Endothelial cell of umbilical vein (primary cell): ENCODE data around the gene ELMOD2. TPM values are rescaled to one million over a fixed set of nuclear protein-coding genes. Genes with fewer than 3 reads are reported as not detected.

Source experiments
- BruUV-seq: library from RNA; stranded (reverse); fragments of 400-500 nt; replicated peaks from 2 replicates; lab custom pipeline; 2021; lab: Mats Ljungman, UMichigan
- CTCF ChIA-PET: fragments of 300-600, 350-600 bp; sonication (Branson Sonifier 250); formaldehyde crosslinking; loops from one replicate; lab custom pipeline; 2021; ENCODE audit warnings: antibody characterized with exemption, inconsistent platforms; lab: Charles Lee
- POLR2A ChIA-PET: fragments of 300-600, 350-600 bp; sonication (Branson Sonifier 250); formaldehyde crosslinking; loops from one replicate; lab custom pipeline; 2021; ENCODE audit warnings: antibody characterized with exemption, inconsistent platforms; lab: Charles Lee
- DNase-seq: peaks from one replicate; pipeline ENCODE4 v3.0.0-alpha.2; 2011; ENCODE audit warnings: low read depth, low spot score
- FAIRE-seq: peaks from 2 replicates; lab custom pipeline; 2011; peaks lifted over from hg19 to GRCh38; lab: Jason Lieb, UNC
- H2AFZ ChIP-seq: 2 replicates; pipeline ENCODE4 v1.6.0; 2012; ENCODE audit warnings: low read depth, low read length, control low read depth, inconsistent platforms
- H3K27ac ChIP-seq: 2 replicates; pipeline ENCODE4 v1.5.1; 2011; ENCODE audit warnings: low read depth, mild to moderate bottlenecking, control low read depth, low read length, moderate library complexity; ENCODE audit not compliant: insufficient read depth
- H3K27me3 ChIP-seq, 2 experiments: 2 replicates each; pipeline versions ENCODE4 v1.6.0 to v1.6.1; 2011; ENCODE audit warnings: low read length in 2 of 2, mixed read lengths in 1 of 2; ENCODE audit not compliant: control insufficient read depth in 2 of 2, insufficient read depth in 2 of 2
- H3K36me3 ChIP-seq, 2 experiments: 2 replicates in 1 of 2; 3 replicates in 1 of 2; pipeline ENCODE4 v1.5.1; 2011; ENCODE audit warnings: low read length in 2 of 2, mild to moderate bottlenecking in 1 of 2, moderate library complexity in 1 of 2; ENCODE audit not compliant: control insufficient read depth in 2 of 2, insufficient read depth in 2 of 2; ENCODE audit errors: extremely low read depth in 1 of 2
- H3K4me1 ChIP-seq: 3 replicates; pipeline ENCODE4 v1.5.1; 2011; ENCODE audit warnings: mild to moderate bottlenecking, low read length; ENCODE audit not compliant: control insufficient read depth, insufficient read depth; ENCODE audit errors: extremely low read depth
- H3K4me2 ChIP-seq: 2 replicates; pipeline ENCODE4 v1.6.1; 2011; ENCODE audit warnings: low read length, control low read depth, mixed read lengths; ENCODE audit not compliant: insufficient read depth
- H3K4me3 ChIP-seq, 3 experiments: fragments of 200-600 bp in 1 of 3; sonication (generic), shearing (Covaris generic) in 1 of 3; replicated peaks in 1 of 3; 2 replicates each; pipeline ENCODE4 v1.5.1; 2011 to 2016; ENCODE audit warnings: control low read depth in 3 of 3, low read length in 3 of 3, mild to moderate bottlenecking in 2 of 3, inconsistent platforms in 1 of 3, low read depth in 1 of 3, moderate library complexity in 1 of 3; ENCODE audit not compliant: insufficient read depth in 1 of 3
- H3K79me2 ChIP-seq: 2 replicates; pipeline ENCODE4 v1.6.0; 2012; ENCODE audit warnings: low read length, inconsistent platforms; ENCODE audit not compliant: control insufficient read depth, insufficient read depth
- H3K9ac ChIP-seq: replicated peaks from 2 replicates; pipeline ENCODE3; 2011; ENCODE audit warnings: low read length, control low read depth; ENCODE audit not compliant: insufficient read depth; ENCODE audit errors: extremely low read depth
- H3K9me1 ChIP-seq: replicated peaks from 3 replicates; pipeline ENCODE4 v1.6.0; 2011; ENCODE audit warnings: mild to moderate bottlenecking, low read length; ENCODE audit not compliant: control insufficient read depth, insufficient read depth; ENCODE audit errors: extremely low read depth
- H3K9me3 ChIP-seq: replicated peaks from 2 replicates; pipeline ENCODE4 v1.5.1; 2012; ENCODE audit warnings: low read length, inconsistent platforms; ENCODE audit not compliant: control insufficient read depth, insufficient read depth
- H4K20me1 ChIP-seq: replicated peaks from 2 replicates; pipeline ENCODE3; 2011; ENCODE audit warnings: mild to moderate bottlenecking, low read length; ENCODE audit not compliant: control insufficient read depth, insufficient read depth; ENCODE audit errors: extremely low read depth
- CTCF ChIP-seq, 2 donors: IDR thresholded peaks; 1 replicate in 1 of 2; 2 replicates in 1 of 2; pipeline ENCODE4 v1.5.1; 2011; ENCODE audit warnings: low read length in 2 of 2, mild to moderate bottlenecking in 2 of 2, moderate library complexity in 2 of 2, control low read depth in 1 of 2, inconsistent platforms in 1 of 2, low read depth in 1 of 2; ENCODE audit not compliant: insufficient read depth in 1 of 2; ENCODE audit errors: extremely low read depth in 1 of 2
- EZH2 ChIP-seq: IDR thresholded peaks from 2 replicates; pipeline ENCODE4 v1.6.1; 2012; ENCODE audit warnings: borderline replicate concordance, low read depth, mild to moderate bottlenecking, moderate library complexity, low read length, inconsistent platforms; ENCODE audit not compliant: severe bottlenecking
- FOS ChIP-seq: IDR thresholded peaks from 2 replicates; pipeline ENCODE4 v1.6.1; 2011; ENCODE audit warnings: mild to moderate bottlenecking, low read length, moderate library complexity, borderline replicate concordance; ENCODE audit not compliant: insufficient read depth
- GATA2 ChIP-seq: IDR thresholded peaks from 2 replicates; pipeline ENCODE4 v1.7.0; 2011; ENCODE audit warnings: low read depth, mild to moderate bottlenecking, moderate library complexity, mixed read lengths, low read length; ENCODE audit not compliant: insufficient read length, insufficient read depth
- JUN ChIP-seq: IDR thresholded peaks from 2 replicates; pipeline ENCODE4 v1.6.1; 2011; ENCODE audit warnings: borderline replicate concordance, low read depth; ENCODE audit not compliant: insufficient read length, insufficient read depth
- MAX ChIP-seq: IDR thresholded peaks from 2 replicates; pipeline ENCODE4 v1.6.1; 2011; ENCODE audit not compliant: insufficient read depth, insufficient read length
- MYC ChIP-seq: IDR thresholded peaks from one replicate; pipeline ENCODE4 v1.6.1; 2011; ENCODE audit warnings: mild to moderate bottlenecking, low read depth, low read length
- POLR2A ChIP-seq: IDR thresholded peaks from 2 replicates; pipeline ENCODE4 v1.6.1; 2012; ENCODE audit warnings: low read depth, mild to moderate bottlenecking, control low read depth, low read length
- POLR2AphosphoS5 ChIP-seq: IDR thresholded peaks from 2 replicates; pipeline ENCODE4 v1.6.1; 2012; ENCODE audit warnings: low read depth, mild to moderate bottlenecking, control low read depth, low read length, moderate library complexity; ENCODE audit not compliant: insufficient read depth
- dilution Hi-C: fragments of 300-500 bp; cut with MboI; formaldehyde crosslinking; loops from one replicate; pipeline ENCODE4 v1.15.0; 2019; ENCODE audit warnings: low sequenced_read_pairs; ENCODE audit not compliant: extremely low pct_ligation_motif_present
- intact Hi-C: fragments of 100-400 bp; cut with micrococcal nuclease; formaldehyde crosslinking; loops from one replicate; pipeline ENCODE4 v1.10.0; 2022
- polyA plus RNA-seq, 4 experiments: library from polyadenylated mRNA; depleted of rRNA in 3 of 4; stranded (reverse) in 3 of 4; unstranded in 1 of 4; fragments of >200 nt; gene quantifications; 2 replicates each; pipeline versions ENCODE4 v1.2.1 to v1.2.3, GENCODE V29; 2011 to 2012; ENCODE audit warnings: missing spikeins in 1 of 4
- total RNA-seq: library from RNA; stranded (reverse); gene quantifications from 2 replicates; pipeline ENCODE4 v1.2.3, GENCODE V29; 2021

Gene ELMOD2
- total and polyA plus RNA-seq, 2 donors (not counting 3 experiments of a cell fraction or from before 2014, with no cell fraction given): 5.0 to 23.6 TPM

- peaks cover 55 to 68% of the 10 kb centered on the region in 2 experiments for H3K27me3 ChIP-seq
- H3K4me1 ChIP-seq: peaks cover 9% of the 10 kb centered on the region
- FAIRE-seq (no peak), DNase-seq (no peak)
- CTCF ChIA-PET: no interaction called here
- TF ChIP-seq CTCF (IDR thresholded peaks at IDR 0.05; ENCODE audit: extremely low read depth in 1 of 2, insufficient read depth in 1 of 2, low read depth in 1 of 2, low read length in 2 of 2): no peak
- TF ChIP-seq POLR2AphosphoS5: no peak
- no peak for TF ChIP-seq EZH2
- TF ChIP-seq MAX: no peak
- no peak for TF ChIP-seq MYC
- TF ChIP-seq FOS: no peak
- no peak for TF ChIP-seq POLR2A
- TF ChIP-seq JUN: no peak
- TF ChIP-seq GATA2: no peak
- no peaks in the 10 kb centered on the region for H3K79me2 ChIP-seq
- H4K20me1 ChIP-seq: no peaks in the 10 kb centered on the region
- H3K9me3 ChIP-seq: no peaks in the 10 kb centered on the region
- no TSS peak for BruUV-seq
- no peak overlapping the region for H3K4me2 ChIP-seq
- H3K4me3 ChIP-seq: no peak overlapping the region
- H2AFZ ChIP-seq: no peak overlapping the region
- intact Hi-C loops: no loop called here
- POLR2A ChIA-PET: no interaction called here
- H3K9me1 ChIP-seq: no peaks in the 10 kb centered on the region
- H3K9ac ChIP-seq: no peak overlapping the region
- dilution Hi-C loops: no loop called here
- H3K27ac ChIP-seq: no peak overlapping the region
- no peaks in the 10 kb centered on the region for H3K36me3 ChIP-seq
These were observed 47.7 kb downstream of the ELMOD2 start for GRCh38 chr4:140571620-140572019.
